SKM-1 treated with dmso at 0.1 percent for 144 hours (cell line): ENCODE results near the gene BOC.

Experiments used
- DNase-seq: peaks from one replicate; lab custom pipeline; 2025; ENCODE audit not compliant: unreplicated experiment; lab: John Stamatoyannopoulos, UW

BOC gene

DNA sequence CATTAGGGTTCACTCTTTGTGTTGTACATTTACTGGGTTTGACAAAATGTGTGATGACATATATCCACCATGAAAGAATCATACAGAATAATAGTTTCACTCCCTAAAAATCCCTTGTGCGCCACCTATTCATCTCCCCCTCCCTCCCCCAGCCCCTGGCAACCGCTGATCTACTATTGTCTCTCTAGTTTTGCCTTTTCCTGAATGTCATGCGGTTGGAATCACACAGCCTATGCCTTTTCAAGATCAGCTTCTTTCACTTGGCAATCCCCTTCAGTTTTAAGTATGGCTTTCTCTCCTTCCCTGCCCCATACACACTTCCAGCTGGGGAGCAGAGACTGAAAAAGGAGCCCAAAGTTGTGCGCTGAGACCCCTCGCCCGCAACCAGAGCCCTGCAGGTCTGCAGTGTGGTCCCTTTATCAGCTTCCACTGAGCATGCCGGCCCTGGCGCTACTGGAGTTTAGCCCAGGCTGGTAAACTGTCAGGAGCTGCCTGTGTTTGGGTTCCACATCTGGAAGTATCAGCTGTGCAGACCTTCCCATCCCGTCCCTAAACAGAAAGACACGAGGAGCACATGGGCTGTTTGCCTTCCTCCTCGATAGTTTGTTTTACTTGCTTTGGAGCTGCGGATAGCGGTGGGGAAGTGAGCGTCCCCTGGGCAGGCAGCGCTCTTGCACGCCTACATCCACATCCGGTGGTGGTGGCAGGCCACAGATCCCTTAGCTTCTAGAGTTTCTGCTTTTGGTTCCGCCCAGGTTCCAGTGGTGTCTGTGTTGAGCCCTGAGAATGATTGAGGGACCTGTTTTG, 12.3 kb downstream of the BOC start:
- DNase-seq: no peak

DNA sequence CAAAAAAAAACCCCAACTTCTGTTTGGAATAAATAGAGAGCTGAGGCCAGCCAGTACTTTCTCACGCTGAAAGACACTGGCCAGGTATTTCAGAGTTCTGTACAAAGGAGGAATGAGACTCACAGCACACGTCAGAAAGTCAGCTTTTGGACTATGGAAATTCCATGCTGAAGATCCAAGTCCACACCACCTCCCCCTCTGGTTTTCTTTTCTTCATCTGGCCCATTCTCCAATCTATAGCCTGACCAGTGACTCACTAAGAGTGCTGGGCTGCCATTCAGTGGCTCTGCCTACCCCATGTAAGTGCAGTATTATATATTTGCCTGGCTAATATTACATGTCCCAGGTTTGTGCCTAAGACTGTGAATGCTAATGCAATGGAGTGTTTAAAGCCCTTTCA, 13.9 kb downstream of the BOC start:
- DNase-seq: no peak

DNA sequence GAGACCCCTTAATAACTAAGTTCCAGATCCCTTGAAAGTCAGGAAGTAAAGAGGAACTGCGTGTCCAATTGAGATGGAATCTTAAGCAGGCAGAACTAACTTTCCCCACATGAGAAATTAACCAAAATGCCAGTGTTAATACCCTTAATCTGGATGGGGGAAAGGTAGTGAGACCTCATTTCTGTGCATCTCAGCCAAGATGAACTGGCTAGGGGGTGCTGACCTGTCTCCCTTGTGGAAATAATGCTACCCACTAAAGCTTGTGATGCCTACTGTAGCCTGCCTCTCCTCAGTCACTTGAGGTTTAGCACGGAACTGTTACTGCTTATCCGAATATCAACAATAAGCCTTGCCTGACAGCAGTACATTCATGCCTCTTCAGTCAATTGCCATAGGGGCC, 15.1 kb downstream of the BOC start:
- no peak for DNase-seq

DNA sequence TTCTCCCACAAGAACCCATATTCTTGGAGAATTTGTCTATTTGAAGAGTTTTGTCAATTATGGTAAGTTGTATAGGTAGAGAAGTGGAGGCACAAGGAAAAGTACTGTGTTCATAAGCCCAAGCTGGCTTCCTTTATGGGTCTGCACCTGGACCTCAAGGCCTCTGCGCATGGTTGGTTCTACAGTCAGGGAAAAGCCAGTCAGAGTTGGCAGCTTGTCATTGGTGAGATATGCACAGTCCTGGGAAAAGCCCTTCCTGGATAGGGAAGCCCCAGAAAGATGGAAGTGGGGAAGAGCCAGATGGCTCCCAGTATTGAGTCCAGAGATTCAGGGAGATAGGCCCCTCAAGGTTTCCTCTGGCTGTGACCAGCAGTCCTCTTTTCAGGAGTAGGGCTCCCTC, 15.8 kb downstream of the BOC start:
- no peak for DNase-seq

DNA sequence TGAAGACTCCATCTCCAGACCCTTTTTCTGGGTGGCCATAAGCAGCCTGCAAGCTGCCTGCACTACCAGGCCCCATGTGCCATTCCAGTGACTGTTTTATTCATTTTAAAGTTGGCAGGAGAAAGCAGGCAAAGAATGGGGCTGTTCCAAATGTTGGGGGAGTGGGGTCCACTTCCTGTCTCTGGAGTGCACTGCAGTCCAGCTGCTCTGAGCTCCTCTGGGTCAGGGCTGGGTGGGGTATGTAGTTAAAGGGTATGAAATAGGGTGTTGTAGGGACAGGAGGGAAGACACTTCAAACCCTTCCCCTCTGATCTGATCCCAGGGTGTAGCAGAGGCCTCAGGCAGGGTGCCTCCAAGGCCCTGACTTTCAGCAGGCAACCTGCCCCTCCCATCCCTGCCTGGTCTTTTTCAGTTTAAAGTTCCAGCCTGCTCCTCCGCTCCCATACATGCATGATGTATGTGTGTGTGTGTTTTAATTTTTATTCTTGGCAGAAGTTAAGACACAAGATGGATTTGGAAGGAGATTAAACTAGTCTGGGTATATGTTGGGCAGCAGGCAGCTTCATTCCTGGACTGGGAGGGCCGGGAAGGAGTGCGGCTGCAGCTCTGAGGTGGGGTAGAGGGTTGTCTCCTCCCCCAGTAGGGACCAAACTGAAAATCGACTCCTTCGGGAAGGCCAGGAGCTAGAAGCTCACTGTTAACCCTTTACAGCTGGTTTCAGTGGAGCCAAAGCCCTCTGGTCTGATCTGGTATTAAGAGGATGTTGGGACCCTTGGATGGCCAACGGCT, 17.3 kb downstream of the BOC start:
- no peak for DNase-seq

DNA sequence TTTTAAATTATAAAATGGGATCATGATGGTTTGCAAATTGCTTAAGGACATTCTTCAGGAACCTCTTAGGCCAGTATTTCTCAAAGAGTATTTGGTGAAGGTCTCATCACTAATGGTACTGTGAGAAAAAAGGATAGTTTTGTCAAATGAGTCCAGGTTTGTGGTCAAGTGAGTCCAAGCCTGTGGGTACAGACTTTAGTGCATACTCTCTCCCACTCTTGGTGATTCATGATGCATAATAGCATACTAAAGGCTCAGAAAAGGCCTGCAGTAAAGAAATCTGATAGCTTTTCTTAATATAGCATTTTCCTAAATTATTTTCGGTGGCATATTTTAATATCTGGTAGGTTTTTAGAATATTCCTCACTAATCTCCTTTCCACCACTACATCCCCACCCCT, 20.0 kb downstream of the BOC start:
- DNase-seq: no peak

DNA sequence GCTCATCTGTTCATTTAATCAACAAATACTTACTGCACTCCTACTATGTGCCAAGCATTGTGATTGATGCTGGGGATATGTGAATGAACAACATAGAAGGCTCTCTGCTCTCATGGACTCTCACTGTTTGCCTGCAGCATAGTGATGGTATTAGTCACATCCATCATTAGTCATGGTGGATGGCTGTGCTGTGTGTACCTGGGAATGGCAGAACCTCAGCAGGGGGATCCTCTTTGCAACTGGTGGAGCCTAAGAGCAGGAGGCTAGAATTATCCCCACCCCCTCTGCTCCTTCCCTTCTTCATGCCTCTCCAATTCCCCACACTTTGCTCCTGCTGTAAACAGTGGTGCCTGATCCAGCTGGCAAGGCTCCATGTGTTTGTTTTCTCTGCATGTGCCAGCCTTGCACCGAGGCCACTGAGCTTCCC, 20.5 kb downstream of the BOC start:
- DNase-seq: no peak

DNA sequence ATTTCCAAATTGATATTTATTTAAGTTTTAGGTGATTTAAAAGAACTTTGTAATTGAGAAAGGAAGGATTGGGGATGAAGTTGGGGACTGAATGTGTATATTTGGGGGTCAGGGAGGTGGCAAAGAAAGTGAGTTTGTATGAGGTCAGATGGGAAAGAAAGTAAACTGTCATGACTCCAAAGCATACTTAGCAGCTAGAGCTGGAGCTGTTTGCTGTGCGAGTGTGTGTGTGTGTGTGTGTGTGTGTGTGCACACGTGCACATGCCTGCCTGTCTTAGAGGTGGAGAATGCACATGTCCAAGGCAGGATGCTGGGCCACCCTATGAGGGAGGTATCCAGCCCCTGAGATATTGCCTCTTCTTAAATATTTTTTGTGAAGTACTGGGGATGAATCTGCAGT, 21.0 kb downstream of the BOC start:
- no peak for DNase-seq

DNA sequence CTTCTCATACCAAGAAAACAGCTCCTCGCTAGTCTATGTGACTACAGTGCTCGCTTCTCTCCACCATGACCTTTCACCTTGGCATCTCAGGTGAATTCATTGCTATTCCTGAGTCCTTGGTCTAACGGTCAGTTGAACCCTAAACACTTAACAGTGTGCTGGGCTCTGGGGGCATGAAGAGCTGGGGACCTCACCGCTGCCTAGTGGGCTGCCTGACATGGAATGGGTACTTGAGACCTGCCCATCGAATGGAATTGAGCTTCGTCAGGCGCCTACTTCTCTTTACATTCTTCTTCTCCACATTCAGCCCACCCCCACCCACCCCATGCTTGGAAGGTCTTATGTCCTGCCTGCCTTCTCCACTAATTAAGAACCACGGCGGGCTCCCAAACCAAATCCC, 22.1 kb downstream of the BOC start:
- DNase-seq: no peak

DNA sequence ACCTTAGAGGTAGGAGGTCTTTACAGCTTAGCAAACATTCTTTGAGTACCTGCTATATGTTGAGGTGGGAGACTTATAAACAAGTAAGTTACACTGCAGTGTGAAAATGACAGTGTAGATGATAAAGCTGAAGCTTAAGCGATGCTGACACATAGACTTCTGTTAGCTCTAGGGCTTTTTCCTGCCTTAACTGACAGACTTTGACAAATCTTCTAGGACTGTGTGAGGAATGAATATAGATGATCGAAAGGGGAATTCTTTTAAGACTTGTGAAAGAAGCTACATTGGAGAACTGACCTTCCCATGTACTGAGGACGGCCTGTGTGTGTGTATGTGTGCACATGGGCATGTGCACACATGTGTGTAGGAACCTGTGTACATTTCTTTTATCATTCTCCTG, 22.7 kb downstream of the BOC start:
- DNase-seq: no peak

DNA sequence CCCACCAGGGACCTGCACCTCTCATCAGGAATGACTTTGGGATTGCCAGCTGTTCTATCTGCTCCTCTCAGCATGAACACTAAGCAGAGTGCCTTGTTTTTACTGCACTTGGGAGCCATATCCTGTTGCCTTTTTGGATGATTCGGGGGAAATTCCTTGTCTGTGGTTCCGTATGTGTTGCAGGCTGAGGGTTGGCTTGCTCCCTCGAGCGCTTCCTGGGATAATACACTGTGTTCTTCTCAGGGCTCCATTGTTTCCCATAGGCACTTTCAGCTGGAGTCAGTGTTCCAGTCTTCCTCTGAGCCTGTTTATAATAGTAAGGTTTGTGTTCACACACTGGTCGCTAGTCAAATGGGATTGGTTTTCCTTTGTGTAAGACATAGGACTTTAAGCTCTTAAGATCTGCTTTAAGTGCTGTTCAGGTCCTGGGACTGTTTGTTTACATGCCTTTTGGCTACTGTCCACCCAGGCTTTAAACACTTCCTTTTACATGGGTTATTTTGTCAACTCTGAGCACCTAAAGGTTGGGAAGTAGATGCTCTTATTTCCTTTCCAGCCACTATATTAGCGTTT, 23.4 kb downstream of the BOC start:
- no peak for DNase-seq

DNA sequence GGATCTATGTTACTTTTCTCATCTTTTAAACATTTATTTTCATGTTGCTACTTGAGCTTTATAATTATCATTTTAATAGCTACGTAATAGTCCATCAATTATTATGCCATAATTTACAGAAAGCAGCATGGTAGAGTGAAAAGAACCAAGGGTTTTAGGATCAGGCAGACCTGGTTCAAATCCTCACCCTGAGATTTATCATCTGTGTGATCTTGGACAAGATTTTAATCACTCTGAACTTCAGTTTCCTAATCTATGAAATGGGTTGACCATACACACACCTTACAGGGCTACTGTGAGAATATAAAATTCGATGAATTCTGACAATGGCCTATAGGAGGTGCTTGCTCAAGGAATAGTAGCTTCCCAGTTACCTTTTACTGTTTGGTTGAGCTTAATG, 27.1 kb downstream of the BOC start:
- no peak for DNase-seq

DNA sequence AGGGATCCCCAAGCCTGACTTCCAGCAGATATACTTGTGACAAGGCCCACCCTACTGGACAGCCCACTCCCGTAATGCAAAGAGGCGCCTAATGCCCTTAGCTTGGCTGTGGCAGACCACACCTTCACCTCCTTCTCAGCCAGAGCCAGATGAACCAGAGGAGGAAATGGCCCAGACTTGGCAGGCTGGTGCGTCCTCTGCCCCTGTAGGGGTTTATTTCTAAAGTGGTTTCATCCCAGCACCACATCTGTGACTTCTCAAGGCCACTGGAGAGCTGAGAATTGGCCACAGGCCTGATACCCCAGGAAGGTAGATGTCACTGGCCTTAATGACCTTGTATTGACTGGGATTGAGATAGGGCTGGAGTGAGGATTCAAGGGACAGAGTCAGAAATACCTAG, 29.5 kb downstream of the BOC start:
- no peak for DNase-seq

DNA sequence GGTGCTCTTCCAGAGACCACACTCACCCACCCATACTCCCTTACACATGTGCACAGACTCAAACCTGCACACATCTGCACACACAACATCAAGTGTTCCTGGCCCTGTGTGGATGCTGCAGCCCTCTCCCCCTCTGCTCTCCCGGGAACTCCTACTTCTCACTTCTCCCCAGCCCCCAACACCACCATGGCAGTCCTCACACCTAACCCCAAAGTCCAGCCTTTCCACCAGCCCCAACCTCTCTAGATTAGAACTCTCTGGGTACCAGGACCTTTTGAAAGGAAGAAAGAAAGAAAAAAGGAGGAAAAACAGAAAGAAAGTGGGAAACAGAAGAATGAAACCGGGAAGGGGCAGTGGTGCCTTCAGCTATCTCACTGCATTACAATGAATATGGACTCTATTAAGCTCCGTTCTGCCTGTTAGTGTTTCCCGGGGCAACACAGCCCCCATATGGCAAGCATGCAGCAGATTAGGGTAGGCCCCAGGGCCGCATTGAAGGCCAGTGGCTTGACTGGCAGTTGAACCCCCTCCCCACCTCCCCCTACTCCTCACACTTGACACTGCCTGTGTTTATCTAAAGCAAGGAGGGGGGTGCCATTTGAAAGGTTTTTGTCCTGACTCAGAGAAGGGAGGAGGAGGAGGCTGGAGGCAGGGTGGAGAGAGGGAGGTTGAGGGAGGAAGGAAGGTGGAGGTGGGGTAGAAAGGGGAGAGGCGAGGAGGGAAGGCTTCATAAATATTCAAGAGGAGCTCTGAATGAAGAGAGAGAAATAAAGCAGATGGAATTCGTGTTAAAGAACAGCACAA, 30.1 kb downstream of the BOC start:
- no peak for DNase-seq

DNA sequence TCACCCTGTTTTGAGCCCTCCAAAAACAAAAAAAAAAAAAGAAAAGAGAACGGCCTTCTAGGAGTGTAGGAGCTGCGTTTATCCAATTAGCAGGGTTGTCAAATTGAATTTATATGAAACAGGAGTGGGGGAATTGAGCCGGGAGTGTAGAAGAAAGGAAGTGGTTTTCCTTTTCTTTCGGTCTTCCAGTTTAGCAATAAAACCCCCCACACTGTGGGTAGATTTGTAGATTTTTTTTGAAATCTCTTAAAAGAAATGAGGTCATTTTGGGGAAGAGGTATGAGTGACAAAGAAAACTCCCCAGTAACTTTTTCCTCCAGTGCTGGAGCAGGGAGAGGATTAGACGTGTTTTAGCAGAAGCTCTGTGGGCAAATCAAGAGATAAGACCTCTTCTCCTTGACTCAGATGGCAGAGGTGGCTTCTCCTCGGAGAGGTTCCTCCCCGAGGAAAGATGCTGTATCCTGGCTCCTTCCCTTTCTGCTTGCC, 30.8 kb downstream of the BOC start:
- peak; percentile 8 for DNase-seq

DNA sequence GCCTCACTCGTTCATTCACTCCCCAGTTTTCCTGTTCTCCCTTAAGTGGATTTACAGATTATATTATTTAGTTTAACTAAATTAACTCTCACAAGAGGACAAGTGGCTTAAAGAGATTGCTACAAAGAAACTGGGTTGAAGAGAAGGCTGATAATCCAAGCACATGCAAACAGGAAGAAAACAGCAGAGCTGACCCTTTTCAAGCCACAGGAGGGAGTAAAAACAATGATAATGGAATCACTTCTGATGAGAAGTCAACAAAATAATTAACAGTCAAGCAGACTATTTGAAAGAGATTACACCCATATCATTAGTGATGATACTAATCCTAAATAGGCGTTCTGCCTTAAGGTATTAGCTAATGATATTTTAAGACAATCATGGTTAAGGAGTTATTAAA, 31.7 kb downstream of the BOC start:
- DNase-seq: no peak

DNA sequence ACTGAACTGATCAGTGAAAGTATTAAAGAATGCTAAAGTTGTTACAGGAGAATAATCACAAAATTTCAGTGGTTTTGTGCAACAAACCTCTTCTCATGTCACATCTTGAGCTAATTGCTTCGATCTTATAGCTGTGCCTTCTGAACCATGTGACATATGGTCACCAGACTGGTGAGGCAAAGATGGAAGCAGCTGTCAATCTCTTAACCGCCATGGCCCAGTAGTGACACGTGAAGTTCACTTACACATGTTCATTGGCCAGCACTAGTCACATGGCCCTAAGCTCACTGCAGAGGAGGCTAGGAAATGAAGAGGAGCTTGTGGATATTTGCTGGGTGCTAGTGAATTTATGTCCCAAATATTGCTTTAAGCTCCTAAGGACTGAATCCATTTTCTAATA, 32.5 kb downstream of the BOC start:
- DNase-seq: no peak

DNA sequence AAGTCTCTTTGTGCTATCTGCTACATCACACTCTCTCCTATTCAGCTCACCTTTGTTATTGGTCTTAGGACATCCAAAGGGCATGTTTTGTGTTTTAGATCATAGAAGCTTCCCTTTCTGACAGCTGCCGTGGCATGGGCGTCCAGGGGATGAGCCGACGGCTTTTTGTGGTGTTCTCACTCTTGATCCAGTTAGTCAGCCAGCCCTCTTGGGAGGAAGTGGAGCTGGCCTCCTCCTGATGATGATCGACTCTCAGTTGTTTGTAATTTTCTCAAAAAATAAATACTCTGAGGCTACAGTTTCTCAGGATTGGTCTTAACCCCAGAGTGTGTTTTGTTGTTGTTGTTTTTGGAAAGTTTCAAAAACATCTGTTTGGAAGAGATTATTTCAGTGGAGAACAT, 34.4 kb downstream of the BOC start:
- DNase-seq: no peak

DNA sequence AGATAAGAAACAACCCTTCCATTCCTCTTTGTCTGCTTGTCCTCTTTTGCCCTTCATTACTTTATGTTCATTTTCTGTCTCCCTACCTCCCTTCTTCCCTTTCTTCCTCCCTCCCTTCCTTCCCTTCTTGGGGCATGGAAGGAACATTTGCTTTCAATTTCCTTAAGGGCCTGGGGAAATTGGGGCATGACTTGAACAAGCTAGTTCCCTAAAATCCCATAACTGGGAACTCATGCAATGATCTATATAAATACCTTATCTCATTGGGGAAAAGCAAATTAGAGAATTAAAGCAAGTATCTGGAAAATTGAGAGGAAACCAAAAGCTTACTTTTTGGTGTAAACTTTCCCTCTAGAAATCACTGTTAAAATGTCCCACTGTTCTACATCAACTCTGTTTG, 35.7 kb downstream of the BOC start:
- DNase-seq: no peak

DNA sequence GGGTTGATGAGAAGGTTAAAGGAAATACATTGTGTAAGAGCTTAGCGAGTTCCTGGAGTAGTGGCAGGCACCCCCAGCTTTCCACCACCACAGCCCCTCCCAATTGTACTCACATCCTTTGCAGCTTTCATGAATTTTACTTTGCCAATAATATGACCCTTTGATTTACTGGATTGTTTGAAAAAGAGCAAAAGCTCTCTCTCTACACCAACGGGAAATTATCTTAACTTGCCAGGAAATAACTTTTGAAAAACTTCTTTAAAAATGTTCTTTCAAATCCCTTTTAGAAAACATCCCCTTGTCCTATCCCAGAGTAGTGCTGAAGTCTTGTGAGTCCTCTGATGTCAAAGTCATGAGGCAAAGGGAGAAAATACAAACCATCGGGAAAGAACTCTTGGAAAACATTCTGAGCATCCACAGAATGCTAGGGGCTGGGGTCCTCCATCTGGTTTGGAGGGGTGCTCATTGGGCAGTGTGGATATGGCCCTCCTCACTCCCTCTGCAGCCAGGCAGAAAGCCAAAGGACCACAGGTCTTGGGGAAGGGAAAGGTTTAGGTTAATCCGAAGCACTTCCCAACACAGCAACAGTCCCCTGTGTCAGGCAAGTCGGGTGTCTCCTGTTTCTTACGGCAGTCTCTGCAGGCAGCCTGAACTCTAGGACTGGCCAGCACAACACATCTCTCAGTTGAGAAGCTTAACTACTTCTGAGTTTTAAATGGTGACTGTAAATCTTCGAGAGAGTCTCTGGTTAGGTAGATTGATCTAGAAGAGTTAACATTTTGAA, 36.5 kb downstream of the BOC start:
- DNase-seq: no peak

DNA sequence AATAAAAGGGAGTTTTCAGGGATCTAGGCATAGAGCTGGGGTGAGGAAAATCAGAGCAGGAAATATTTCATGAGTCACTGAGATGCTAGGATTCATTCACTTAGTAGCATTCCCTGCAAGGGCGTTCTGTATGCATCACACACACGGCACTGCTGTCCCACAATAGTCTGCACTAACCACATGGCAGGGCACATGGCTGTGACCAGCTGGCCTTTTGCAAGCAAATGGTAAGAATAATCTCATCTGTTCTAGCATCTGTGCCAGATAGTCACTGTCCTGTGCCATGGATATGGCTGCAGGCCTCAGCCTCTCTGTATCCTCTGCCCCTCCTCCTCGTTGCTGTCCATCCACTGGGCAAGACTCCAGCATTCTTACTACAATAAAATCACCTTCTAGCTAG, 37.8 kb downstream of the BOC start:
- DNase-seq: no peak
